ENCODE measurements around the gene KMT2B. TPM values are rescaled to one million over a fixed set of nuclear protein-coding genes. Genes with fewer than 3 reads are reported as not detected.

The KMT2B gene
- total and polyA plus RNA-seq, 9 of the 15 experiments (the other 6 are each of a cell fraction or from before 2014, with no cell fraction given) = 0.63 to 43.9 (median 8.1) TPM

GRCh38 chr19:35740423-35741202 lies 22.8 kb downstream of the KMT2B start (continued):
- TF ChIP-seq, protein P1, sequence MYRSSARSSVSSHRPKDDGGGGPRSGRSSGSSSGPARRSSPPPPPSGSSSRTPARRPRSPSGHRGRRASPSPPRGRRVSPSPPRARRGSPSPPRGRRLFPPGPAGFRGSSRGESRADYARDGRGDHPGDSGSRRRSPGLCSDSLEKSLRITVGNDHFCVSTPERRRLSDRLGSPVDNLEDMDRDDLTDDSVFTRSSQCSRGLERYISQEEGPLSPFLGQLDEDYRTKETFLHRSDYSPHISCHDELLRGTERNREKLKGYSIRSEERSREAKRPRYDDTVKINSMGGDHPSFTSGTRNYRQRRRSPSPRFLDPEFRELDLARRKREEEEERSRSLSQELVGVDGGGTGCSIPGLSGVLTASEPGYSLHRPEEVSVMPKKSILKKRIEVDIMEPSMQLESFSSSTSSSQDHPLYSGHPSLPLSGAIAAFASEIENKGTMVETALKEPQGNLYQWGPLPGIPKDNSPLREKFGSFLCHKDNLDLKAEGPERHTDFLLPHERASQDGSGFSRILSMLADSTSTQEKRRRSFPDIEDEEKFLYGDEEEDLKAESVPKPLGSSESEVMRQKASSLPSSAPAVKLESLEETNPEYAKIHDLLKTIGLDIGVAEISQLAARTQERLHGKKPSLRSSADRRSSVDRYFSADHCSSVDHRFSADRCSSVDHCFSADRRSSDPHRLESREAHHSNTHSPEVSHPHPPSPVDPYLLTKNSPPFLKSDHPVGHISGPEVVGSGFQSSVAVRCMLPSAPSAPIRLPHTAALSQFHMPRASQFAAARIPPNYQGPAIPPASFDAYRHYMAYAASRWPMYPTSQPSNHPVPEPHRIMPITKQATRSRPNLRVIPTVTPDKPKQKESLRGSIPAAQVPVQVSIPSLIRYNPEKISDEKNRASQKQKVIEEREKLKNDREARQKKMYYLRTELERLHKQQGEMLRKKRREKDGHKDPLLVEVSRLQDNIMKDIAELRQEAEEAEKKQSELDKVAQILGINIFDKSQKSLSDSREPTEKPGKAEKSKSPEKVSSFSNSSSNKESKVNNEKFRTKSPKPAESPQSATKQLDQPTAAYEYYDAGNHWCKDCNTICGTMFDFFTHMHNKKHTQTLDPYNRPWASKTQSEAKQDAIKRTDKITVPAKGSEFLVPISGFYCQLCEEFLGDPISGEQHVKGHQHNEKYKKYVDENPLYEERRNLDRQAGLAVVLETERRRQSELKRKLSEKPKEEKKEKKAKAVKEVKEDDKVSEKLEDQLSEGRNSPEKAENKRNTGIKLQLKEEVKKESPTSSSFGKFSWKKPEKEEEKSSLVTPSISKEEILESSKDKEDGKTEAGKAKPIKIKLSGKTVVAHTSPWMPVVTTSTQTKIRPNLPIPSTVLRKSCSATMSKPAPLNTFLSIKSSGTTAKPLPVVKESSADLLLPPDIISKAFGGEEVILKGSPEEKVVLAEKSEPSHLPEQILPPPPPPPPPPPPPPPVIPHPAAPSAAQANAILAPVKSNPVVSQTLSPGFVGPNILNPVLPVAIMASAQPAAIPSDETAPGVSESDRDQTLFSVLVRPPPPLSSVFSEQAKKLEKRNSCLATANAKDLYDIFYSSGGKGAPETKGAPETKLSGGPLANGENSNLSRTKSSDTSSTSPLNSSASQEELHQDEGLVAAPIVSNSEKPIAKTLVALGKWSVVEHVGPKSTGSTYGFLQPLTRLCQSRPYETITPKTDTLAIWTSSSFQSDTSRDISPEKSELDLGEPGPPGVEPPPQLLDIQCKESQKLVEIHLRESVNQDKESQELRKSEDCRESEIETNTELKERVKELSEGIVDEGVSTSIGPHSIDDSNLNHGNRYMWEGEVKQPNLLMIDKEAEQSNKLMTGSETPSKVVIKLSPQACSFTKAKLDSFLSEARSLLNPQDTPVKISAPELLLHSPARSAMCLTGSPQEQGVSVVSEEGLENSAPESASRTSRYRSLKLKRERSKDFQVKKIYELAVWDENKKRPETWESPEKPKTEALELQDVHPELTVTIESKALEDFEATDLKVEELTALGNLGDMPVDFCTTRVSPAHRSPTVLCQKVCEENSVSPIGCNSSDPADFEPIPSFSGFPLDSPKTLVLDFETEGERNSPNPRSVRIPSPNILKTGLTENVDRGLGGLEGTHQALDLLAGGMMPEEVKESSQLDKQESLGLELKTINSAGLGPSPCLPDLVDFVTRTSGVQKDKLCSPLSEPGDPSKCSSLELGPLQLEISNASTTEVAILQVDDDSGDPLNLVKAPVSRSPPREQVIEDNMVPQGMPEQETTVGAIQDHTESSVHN (IDR thresholded peaks at IDR 0.05; ENCODE audit: borderline replicate concordance in 1 of 2, low read depth in 1 of 2) = no peak
- TF ChIP-seq POU5F1 (IDR thresholded peaks at IDR 0.05; ENCODE audit: borderline replicate concordance, low read depth, low read length, partially characterized antibody) = no peak
- TF ChIP-seq ZNF282 (CRISPR knock-in tag; IDR thresholded peaks at IDR 0.05) = no peak
- TF ChIP-seq HIVEP1 (CRISPR knock-in tag; IDR thresholded peaks at IDR 0.05) = no peak
- TF ChIP-seq MTA1 (IDR thresholded peaks at IDR 0.05; ENCODE audit: borderline replicate concordance) = 0 out of 2 replicates have a peak, but pooled peaks have one; percentile 60
- no peak for TF ChIP-seq ZFP1 (CRISPR knock-in tag; IDR thresholded peaks at IDR 0.05)
- TF ChIP-seq POLR2G (IDR thresholded peaks at IDR 0.05; ENCODE audit: low read depth, low read length) = peak; percentile 89
- no peak for TF ChIP-seq BACH1 (tag; IDR thresholded peaks at IDR 0.05)
- TF ChIP-seq PTRF (tag; IDR thresholded peaks at IDR 0.05) = no peak
- TF ChIP-seq GABPA (tag; conservative IDR thresholded peaks at IDR 0.05; ENCODE audit: low read depth) = peak; percentile 54
- TF ChIP-seq, protein P2, sequence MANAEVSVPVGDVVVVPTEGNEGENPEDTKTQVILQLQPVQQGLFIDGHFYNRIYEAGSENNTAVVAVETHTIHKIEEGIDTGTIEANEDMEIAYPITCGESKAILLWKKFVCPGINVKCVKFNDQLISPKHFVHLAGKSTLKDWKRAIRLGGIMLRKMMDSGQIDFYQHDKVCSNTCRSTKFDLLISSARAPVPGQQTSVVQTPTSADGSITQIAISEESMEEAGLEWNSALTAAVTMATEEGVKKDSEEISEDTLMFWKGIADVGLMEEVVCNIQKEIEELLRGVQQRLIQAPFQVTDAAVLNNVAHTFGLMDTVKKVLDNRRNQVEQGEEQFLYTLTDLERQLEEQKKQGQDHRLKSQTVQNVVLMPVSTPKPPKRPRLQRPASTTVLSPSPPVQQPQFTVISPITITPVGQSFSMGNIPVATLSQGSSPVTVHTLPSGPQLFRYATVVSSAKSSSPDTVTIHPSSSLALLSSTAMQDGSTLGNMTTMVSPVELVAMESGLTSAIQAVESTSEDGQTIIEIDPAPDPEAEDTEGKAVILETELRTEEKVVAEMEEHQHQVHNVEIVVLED (CRISPR knock-in tag; IDR thresholded peaks at IDR 0.05) = no peak
- no peak; the same call in 1 of the 2 replicates for TF ChIP-seq JUN (IDR thresholded peaks at IDR 0.05; ENCODE audit: borderline replicate concordance, low read depth, low read length)
- peak; percentile 78; the same call in 1 of the 2 replicates for TF ChIP-seq JUN (CRISPR knock-in tag; IDR thresholded peaks at IDR 0.05; ENCODE audit: borderline replicate concordance)
- peak; percentile 71; the same call in 1 of the 2 replicates for TF ChIP-seq PHF8 (IDR thresholded peaks at IDR 0.05; ENCODE audit: borderline replicate concordance, low read length)
- no peak for TF ChIP-seq ERF (CRISPR knock-in tag; IDR thresholded peaks at IDR 0.05)
- peak; percentile 93; the same call in 1 of the 2 replicates for TF ChIP-seq MTA3 (IDR thresholded peaks at IDR 0.05; ENCODE audit: borderline replicate concordance)

Measured in K562 (cell line).